ENCODE measurements around the gene IGFBP2.

- TF ChIP-seq, protein P1, sequence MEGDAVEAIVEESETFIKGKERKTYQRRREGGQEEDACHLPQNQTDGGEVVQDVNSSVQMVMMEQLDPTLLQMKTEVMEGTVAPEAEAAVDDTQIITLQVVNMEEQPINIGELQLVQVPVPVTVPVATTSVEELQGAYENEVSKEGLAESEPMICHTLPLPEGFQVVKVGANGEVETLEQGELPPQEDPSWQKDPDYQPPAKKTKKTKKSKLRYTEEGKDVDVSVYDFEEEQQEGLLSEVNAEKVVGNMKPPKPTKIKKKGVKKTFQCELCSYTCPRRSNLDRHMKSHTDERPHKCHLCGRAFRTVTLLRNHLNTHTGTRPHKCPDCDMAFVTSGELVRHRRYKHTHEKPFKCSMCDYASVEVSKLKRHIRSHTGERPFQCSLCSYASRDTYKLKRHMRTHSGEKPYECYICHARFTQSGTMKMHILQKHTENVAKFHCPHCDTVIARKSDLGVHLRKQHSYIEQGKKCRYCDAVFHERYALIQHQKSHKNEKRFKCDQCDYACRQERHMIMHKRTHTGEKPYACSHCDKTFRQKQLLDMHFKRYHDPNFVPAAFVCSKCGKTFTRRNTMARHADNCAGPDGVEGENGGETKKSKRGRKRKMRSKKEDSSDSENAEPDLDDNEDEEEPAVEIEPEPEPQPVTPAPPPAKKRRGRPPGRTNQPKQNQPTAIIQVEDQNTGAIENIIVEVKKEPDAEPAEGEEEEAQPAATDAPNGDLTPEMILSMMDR (IDR thresholded peaks at IDR 0.05): no peak
- no peak for TF ChIP-seq POLR2A (IDR thresholded peaks at IDR 0.05)
These were observed 12.4 kb upstream of the IGFBP2 start for GRCh38 chr2:216620786-216621185.

Measured in esophagus squamous epithelium (tissue), 4 donors.